ENCODE data around the gene PIK3R5.

- TF ChIP-seq JUN (IDR thresholded peaks at IDR 0.05) (no peak), POLR2A (IDR thresholded peaks at IDR 0.05; ENCODE audit: low read length) (no peak), CHD2 (IDR thresholded peaks at IDR 0.05; ENCODE audit: low read length, partially characterized antibody) (no peak), KDM1A (IDR thresholded peaks at IDR 0.05; ENCODE audit: low read depth) (no peak), CEBPB (IDR thresholded peaks at IDR 0.05) (no peak), RAD21 (conservative IDR thresholded peaks at IDR 0.05 in 1 of 2, IDR thresholded peaks at IDR 0.05 in 1 of 2) (no peak), FOSB (CRISPR knock-in tag; IDR thresholded peaks at IDR 0.05) (no peak), GATA3 (IDR thresholded peaks at IDR 0.05; ENCODE audit: borderline replicate concordance) (no peak)
- TF ChIP-seq, protein P1, sequence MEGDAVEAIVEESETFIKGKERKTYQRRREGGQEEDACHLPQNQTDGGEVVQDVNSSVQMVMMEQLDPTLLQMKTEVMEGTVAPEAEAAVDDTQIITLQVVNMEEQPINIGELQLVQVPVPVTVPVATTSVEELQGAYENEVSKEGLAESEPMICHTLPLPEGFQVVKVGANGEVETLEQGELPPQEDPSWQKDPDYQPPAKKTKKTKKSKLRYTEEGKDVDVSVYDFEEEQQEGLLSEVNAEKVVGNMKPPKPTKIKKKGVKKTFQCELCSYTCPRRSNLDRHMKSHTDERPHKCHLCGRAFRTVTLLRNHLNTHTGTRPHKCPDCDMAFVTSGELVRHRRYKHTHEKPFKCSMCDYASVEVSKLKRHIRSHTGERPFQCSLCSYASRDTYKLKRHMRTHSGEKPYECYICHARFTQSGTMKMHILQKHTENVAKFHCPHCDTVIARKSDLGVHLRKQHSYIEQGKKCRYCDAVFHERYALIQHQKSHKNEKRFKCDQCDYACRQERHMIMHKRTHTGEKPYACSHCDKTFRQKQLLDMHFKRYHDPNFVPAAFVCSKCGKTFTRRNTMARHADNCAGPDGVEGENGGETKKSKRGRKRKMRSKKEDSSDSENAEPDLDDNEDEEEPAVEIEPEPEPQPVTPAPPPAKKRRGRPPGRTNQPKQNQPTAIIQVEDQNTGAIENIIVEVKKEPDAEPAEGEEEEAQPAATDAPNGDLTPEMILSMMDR (IDR thresholded peaks at IDR 0.05) = no peak
Measured at GRCh38 chr17:8979715-8980114, 14.2 kb upstream of the PIK3R5 start.

Measured in A549 (cell line).